Measurements from ENCODE around the gene FGFBP1.

Gene FGFBP1

GRCh38 chr4:15914291-15914690 is 24.2 kb downstream of the FGFBP1 start:
- H3K27ac ChIP-seq = no peak overlapping the region
- no peaks in the 10 kb centered on the region for H3K36me3 ChIP-seq (ENCODE audit: insufficient read depth)
- H3K27me3 ChIP-seq (ENCODE audit: insufficient read depth, low read depth) = no peaks in the 10 kb centered on the region
- no peaks in the 10 kb centered on the region for H4K20me1 ChIP-seq (ENCODE audit: insufficient read depth)
- H3K4me1 ChIP-seq (ENCODE audit: low read depth, poor library complexity, severe bottlenecking) = no peaks in the 10 kb centered on the region
- H3K9ac ChIP-seq = no peak overlapping the region
- H3K4me3 ChIP-seq (IDR thresholded peaks at IDR 0.05; ENCODE audit: insufficient read depth, low read depth, low read length) = no peak overlapping the region
- no peaks in the 10 kb centered on the region for H3K79me2 ChIP-seq (ENCODE audit: insufficient read depth, low read depth)
- H2AFZ ChIP-seq (ENCODE audit: low read depth) = no peak overlapping the region
- TF ChIP-seq CTCF (conservative IDR thresholded peaks at IDR 0.05; ENCODE audit: low read depth, low read length) = no peak
- no peak overlapping the region for H3K4me2 ChIP-seq

GRCh38 chr4:15913631-15913970 is 24.9 kb downstream of the FGFBP1 start:
- H4K20me1 ChIP-seq (ENCODE audit: insufficient read depth) = no peaks in the 10 kb centered on the region
- H3K9ac ChIP-seq = no peak overlapping the region
- no peak overlapping the region for H3K27ac ChIP-seq
- no peak for TF ChIP-seq CTCF (conservative IDR thresholded peaks at IDR 0.05; ENCODE audit: low read depth, low read length)
- no peaks in the 10 kb centered on the region for H3K79me2 ChIP-seq (ENCODE audit: insufficient read depth, low read depth)
- H3K4me2 ChIP-seq = no peak overlapping the region
- no peak overlapping the region for H2AFZ ChIP-seq (ENCODE audit: low read depth)
- no peaks in the 10 kb centered on the region for H3K27me3 ChIP-seq (ENCODE audit: insufficient read depth, low read depth)
- H3K4me1 ChIP-seq (ENCODE audit: low read depth, poor library complexity, severe bottlenecking) = no peaks in the 10 kb centered on the region
- no peak overlapping the region for H3K4me3 ChIP-seq (IDR thresholded peaks at IDR 0.05; ENCODE audit: insufficient read depth, low read depth, low read length)
- no peaks in the 10 kb centered on the region for H3K36me3 ChIP-seq (ENCODE audit: insufficient read depth)

GRCh38 chr4:15912961-15913630 is 25.4 kb downstream of the FGFBP1 start:
- H4K20me1 ChIP-seq (ENCODE audit: insufficient read depth) = no peaks in the 10 kb centered on the region
- no peak overlapping the region for H3K27ac ChIP-seq
- no peak overlapping the region for H3K9ac ChIP-seq
- H3K36me3 ChIP-seq (ENCODE audit: insufficient read depth) = no peaks in the 10 kb centered on the region
- TF ChIP-seq CTCF (conservative IDR thresholded peaks at IDR 0.05; ENCODE audit: low read depth, low read length) = no peak
- no peak overlapping the region for H3K4me2 ChIP-seq
- H3K4me1 ChIP-seq (ENCODE audit: low read depth, poor library complexity, severe bottlenecking) = no peaks in the 10 kb centered on the region
- no peak overlapping the region for H2AFZ ChIP-seq (ENCODE audit: low read depth)
- H3K4me3 ChIP-seq (IDR thresholded peaks at IDR 0.05; ENCODE audit: insufficient read depth, low read depth, low read length) = no peak overlapping the region
- no peaks in the 10 kb centered on the region for H3K27me3 ChIP-seq (ENCODE audit: insufficient read depth, low read depth)
- H3K79me2 ChIP-seq (ENCODE audit: insufficient read depth, low read depth) = no peaks in the 10 kb centered on the region

- Histone ChIP-seq H3K4me3 (IDR thresholded peaks at IDR 0.05; ENCODE audit: insufficient read depth, low read depth, low read length) (no peak overlapping the region), H3K4me1 (ENCODE audit: low read depth, poor library complexity, severe bottlenecking) (no peaks in the 10 kb centered on the region), H3K9ac (no peak overlapping the region), H2AFZ (ENCODE audit: low read depth) (no peak overlapping the region), H3K36me3 (ENCODE audit: insufficient read depth) (no peaks in the 10 kb centered on the region), H3K79me2 (ENCODE audit: insufficient read depth, low read depth) (no peaks in the 10 kb centered on the region), H3K27me3 (ENCODE audit: insufficient read depth, low read depth) (no peaks in the 10 kb centered on the region), H3K27ac (no peak overlapping the region), H4K20me1 (ENCODE audit: insufficient read depth) (no peaks in the 10 kb centered on the region), H3K4me2 (no peak overlapping the region)
- no peak for TF ChIP-seq CTCF (conservative IDR thresholded peaks at IDR 0.05; ENCODE audit: low read depth, low read length)
Measured at GRCh38 chr4:15912236-15912635, 26.3 kb downstream of the FGFBP1 start.
